ENCODE data around the gene APP.
A peak's percentile ranks its signal among the peaks of the same experiment; 100 is the strongest.

The APP gene

GRCh38 chr21:26125433-26126167, 45.0 kb downstream of the APP start:
- DNase-seq: no peak

GRCh38 chr21:26124896-26125295, 45.7 kb downstream of the APP start:
- no peak for DNase-seq

GRCh38 chr21:26124421-26124833, 46.1 kb downstream of the APP start:
- DNase-seq: no peak

GRCh38 chr21:26123012-26123411, 47.6 kb downstream of the APP start:
- no peak for DNase-seq

GRCh38 chr21:26120828-26121227, 49.7 kb downstream of the APP start:
- no peak for DNase-seq

- DNase-seq: no peak
These were observed 50.7 kb downstream of the APP start for GRCh38 chr21:26119906-26120305.

GRCh38 chr21:26118938-26119540, 51.5 kb downstream of the APP start:
- DNase-seq: no peak

- DNase-seq: no peak
These were observed 52.6 kb downstream of the APP start for GRCh38 chr21:26117972-26118367.

GRCh38 chr21:26117324-26117971, 53.1 kb downstream of the APP start:
- no peak for DNase-seq

- DNase-seq: no peak
These were observed 54.0 kb downstream of the APP start for GRCh38 chr21:26116456-26117011.

- DNase-seq: no peak
These were observed 54.7 kb downstream of the APP start for GRCh38 chr21:26115899-26116298.

- no peak for DNase-seq
These were observed 55.3 kb downstream of the APP start for GRCh38 chr21:26115305-26115704.

- no peak for DNase-seq
These were observed 57.6 kb downstream of the APP start for GRCh38 chr21:26112975-26113374.

GRCh38 chr21:26112127-26112742, 58.3 kb downstream of the APP start:
- DNase-seq: peak in 1 of 2 experiments; percentile 7

- DNase-seq: no peak
These were observed 59.9 kb downstream of the APP start for GRCh38 chr21:26110715-26111114.

GRCh38 chr21:26107429-26107828, 63.1 kb downstream of the APP start:
- no peak for DNase-seq

GRCh38 chr21:26106562-26106961, 64.0 kb downstream of the APP start:
- no peak for DNase-seq

GRCh38 chr21:26105819-26106218, 64.8 kb downstream of the APP start:
- DNase-seq: no peak

- no peak for DNase-seq
These were observed 70.0 kb downstream of the APP start for GRCh38 chr21:26100573-26100972.

GRCh38 chr21:26099610-26100219, 70.9 kb downstream of the APP start:
- no peak for DNase-seq

- no peak for DNase-seq
These were observed 71.7 kb downstream of the APP start for GRCh38 chr21:26098772-26099397.

GRCh38 chr21:26097475-26097874, 73.1 kb downstream of the APP start:
- no peak for DNase-seq

All from activated CD4-positive, alpha-beta T cell treated with anti-CD3 and anti-CD28 coated beads, Interleukin-2, amount 50 U/mL, for 48 hours (primary cell).